Stimulated activated CD4-positive, alpha-beta T cell treated with anti-CD3 and anti-CD28 coated beads, TNF-alpha, amount 100 ng/mL, for 4 hours (primary cell): Measurements from ENCODE around the gene CCSER2.
"Not testable (repeated sequence)": the region's sequence is repeated elsewhere in the genome, so short reads cannot be mapped to it uniquely, and the experiment has no call there.

Experiments used
- DNase-seq, 3 experiments: peaks; one replicate each; pipeline ENCODE4 v3.0.0-alpha.2; 2020; ENCODE audit warnings: low read depth in 3 of 3

Gene CCSER2

GRCh38 chr10:84519235-84519634 is 190.8 kb downstream of the CCSER2 start:
- DNase-seq = no peak

GRCh38 chr10:84521013-84521412 is 192.6 kb downstream of the CCSER2 start:
- DNase-seq = no peak

- DNase-seq = no peak
Measured at GRCh38 chr10:84521468-84521867, 193.1 kb downstream of the CCSER2 start.

GRCh38 chr10:84522612-84523462 is 194.4 kb downstream of the CCSER2 start:
- DNase-seq = no peak

GRCh38 chr10:84523526-84523925 is 195.1 kb downstream of the CCSER2 start:
- DNase-seq = no peak

DNA sequence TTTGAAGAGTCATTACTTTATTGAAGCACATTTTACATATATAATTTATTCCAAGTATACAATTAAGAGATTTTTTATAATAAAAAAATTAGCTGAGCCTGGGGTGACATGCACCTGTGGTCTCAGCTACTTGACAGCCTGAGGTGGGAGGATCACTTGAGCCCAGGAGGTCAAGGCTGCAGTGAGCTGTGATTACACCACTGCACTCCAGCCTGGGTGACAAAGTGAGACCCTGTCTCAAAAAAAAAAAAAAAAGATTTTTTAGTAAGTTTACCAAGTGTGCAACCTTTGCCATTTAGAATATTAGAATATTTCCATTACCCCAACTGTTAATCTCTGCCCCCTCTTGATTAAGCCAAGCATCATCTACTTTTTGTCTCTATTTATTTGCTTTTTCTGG is 196.0 kb downstream of the CCSER2 start:
- no peak for DNase-seq

DNA sequence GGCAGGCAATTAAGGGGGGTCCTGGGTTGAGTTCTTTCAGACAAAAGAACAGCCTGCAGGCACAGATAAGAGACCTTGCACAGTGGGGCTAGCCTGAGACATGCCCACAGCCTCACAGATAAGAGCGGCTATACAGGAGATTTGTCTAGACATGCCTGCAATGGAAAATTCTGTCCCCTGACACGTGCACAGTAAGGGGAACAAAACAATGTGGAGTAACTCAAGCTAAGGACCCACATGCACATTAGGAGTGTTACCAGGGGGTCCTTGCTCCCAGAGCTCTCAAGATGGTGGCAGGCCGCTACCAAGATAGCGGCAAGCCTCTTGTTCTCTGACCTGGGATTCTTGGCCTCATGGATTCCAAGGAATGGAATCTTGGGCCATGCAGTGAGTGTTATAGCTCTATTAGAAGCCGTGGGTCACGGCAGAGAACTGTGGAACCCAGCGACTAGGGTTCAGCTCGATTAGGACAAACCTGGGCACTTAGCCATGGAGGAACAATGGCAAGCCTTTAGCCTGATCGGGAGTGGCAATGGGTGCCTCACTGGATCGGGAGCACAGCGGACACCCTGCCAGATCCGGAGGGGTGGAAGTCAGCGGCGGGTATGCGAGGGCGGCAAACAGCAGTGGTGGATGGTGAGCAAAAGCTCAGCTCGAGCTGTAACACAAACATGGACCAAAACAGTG is 196.9 kb downstream of the CCSER2 start:
- no peak for DNase-seq

GRCh38 chr10:84525807-84526182 is 197.4 kb downstream of the CCSER2 start:
- not testable (repeated sequence) for DNase-seq

GRCh38 chr10:84527386-84527785 is 199.0 kb downstream of the CCSER2 start:
- not testable (repeated sequence) for DNase-seq

DNA sequence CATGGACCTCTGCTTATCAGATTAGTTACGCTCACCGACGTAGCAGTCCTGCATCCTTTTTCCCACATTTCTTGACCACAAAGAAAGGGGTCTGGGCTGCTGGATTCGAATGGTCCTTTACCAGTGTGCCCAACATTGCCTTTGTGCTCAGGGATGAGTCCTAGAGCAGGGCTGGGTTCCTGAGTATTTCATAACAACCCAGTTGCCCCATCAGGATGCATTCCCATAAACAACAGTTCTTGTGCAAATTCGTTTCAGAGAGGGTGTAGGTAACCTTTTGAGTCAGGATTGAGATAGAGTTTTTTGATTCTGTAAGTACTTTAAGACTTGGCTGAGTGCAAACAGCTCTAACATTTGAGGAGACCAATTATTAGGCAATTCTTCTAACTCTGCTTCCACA is 200.1 kb downstream of the CCSER2 start:
- not testable (repeated sequence) for DNase-seq

- DNase-seq = no peak
Measured at GRCh38 chr10:84530724-84531325, 202.4 kb downstream of the CCSER2 start.

DNA sequence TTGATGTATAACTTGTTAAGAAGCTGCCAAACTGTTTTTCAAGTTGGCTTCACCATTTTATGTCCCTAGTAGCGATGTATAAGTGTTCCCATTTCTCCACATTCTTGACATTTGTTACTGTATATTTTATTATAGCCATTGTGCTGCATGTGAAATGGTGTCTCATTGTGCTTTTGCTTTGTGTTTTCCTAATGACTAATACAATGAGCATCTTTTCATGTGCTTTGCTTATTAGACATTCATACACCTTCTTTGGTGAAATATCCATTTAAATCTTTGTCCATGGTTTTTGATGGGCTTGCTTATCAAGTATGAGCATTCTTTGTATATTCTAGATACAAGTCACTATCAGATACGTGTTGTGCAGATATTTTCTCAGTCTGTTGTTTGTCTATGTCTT is 203.0 kb downstream of the CCSER2 start:
- no peak for DNase-seq

GRCh38 chr10:84534168-84534567 is 205.8 kb downstream of the CCSER2 start:
- DNase-seq = no peak

DNA sequence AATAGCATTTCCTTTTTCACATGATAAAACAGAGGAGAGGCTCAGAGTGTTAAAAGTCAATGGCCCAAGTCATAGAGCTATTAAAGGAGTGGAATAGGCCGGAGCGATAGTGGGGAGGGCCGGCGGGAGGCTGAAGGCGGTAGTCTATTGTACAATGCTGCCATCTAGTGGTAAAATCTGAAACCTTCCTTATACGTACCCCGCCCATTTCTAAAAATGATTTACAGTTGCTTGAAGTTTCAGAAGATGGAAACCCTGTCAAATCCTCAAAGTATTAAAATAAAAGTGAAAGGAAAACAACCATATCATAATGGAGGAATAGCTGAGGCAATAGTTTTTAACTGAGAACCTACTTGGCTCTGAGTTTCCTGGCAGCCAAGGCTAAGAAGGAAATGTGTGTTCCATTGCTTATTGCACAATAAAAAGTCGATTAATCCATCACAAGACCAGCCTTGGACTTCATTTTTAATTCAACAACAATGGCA is 209.1 kb downstream of the CCSER2 start:
- no peak for DNase-seq

- no peak for DNase-seq
Measured at GRCh38 chr10:84538036-84538435, 209.6 kb downstream of the CCSER2 start.

GRCh38 chr10:84539216-84539615 is 210.8 kb downstream of the CCSER2 start:
- DNase-seq = no peak

- no peak for DNase-seq
Measured at GRCh38 chr10:84540022-84540616, 211.7 kb downstream of the CCSER2 start.

DNA sequence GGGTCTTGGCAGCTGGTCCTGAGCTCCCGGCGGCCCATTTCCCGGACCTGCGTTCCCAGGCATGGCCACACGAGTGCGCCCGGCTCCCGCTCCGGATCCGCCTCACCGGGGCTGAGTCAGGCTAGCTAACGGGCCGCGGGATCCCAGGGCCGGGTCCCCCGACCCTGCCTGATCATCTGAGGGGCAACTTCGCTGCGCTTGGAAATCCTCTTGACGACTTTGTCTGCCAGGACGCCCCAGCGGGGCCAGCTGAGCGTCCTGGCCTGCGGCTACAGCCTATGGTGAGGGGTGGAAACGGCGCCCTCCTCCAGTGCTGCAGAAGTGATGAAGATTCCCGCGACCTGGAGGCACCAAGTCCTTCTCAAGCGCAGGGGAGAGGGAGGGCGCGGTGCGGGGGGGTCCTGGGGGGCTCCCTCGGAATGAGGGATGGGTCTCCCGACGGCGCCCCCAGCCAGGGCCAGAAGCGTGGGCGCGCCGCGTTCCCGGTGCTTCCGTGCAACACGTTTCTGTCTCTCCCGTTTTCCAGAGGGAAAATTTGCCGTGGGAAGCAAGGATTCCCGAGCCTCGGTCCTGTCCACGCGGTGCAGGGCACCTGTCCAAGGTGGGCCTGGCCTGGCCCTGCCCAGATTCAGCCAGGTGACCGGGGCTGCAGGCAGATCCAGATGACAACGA is 212.4 kb downstream of the CCSER2 start:
- peak; percentile 36 to 57 (median 49) for DNase-seq

DNA sequence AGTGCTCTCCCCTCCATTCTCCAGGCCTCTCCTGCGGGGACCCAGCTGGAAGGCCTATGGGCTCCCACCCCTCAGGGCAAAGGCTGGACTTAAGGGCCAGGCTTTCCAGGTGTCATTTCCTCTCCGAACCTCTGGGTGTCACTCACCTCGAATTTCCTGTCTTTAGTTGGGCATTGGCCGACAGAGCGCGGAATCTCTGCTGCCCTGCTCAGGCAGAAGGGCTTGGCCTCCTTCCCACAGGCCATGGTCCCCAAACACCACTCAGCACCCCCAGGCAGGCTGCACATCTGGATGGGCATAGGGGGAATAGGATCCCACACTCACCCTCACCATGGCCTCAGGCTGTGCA is 212.9 kb downstream of the CCSER2 start:
- no peak for DNase-seq

DNA sequence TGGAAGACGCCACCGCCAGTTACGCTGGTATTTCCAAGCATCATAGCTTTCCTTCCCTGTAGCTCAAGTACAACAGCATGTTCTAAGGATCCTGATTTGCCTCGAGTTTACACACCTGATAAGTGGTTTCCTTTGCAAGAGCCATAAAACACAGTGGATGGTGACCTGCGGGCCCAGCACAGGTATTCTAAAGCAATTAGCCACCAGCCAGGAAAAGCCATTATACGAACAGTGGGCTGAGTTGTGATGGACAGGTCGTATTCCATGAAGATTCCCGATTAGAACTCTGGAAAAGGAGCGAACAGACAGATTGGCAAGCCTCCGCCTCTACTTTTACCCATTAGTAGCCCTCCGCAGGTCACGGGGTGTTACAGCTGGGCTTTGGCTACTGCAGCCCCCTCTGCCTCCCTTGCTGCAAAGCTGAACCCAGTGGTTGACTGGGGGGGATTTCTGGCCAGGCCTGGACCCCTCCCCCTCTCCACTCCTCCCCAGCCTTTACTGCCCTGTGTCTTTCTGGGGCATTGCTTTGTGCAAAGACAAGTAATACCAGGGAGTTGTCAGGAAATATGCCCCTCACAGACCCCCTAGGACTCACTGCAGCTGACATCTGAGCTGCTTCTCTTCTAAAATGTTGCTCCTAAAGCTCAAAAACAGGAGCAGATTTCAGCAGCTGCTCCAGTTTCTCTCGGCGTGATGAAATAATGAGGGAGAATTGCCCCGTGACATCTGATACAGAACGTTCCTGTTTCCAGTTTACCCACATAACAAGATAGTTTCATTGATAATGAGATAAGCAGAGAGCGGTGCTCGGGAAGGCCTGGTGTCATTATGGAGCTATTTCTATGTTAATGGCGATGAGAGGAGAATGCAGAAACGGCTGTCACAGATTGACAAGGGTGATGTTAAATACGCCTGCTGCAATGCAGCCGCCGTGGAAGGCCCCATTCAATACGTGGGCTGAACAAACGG is 214.4 kb downstream of the CCSER2 start:
- DNase-seq = no peak

DNA sequence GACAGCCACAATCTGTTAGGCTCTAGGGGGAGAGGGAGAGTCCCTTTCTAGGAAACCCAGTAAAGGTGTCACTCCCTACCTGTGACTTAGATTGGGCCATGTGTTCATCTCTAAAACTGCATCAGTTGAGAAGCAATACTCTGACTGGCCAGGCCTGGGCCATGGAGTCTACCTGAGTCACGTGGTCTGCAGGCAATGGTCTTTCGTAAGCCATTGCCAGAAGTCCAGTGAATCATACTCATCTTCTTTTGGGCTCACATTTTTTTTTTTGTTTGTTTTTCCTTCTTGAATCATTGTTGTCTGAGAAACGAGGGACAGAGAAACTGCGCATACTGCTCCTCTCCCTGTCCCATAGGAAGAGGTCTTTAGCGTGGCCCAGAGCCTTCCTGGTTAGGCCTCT is 215.6 kb downstream of the CCSER2 start:
- no peak for DNase-seq
